H1 (cell line): ENCODE results near the gene PDE9A. TPM values are rescaled to one million over a fixed set of nuclear protein-coding genes. Genes with fewer than 3 reads are reported as not detected.

Experiments used
- BRCA1 ChIP-seq: IDR thresholded peaks from 2 replicates; pipeline ENCODE4 v1.6.1; 2012; ENCODE audit warnings: low read depth, low read length, improper control_type of control experiment
- CHD7 ChIP-seq: fragments of 300-600 bp; sonication (generic); IDR thresholded peaks from 2 replicates; pipeline ENCODE4 v1.7.1; 2012; ENCODE audit warnings: low read length, moderate library complexity, mild to moderate bottlenecking, inconsistent platforms; ENCODE audit not compliant: insufficient replicate concordance
- CREB1 ChIP-seq: IDR thresholded peaks from 2 replicates; pipeline ENCODE4 v1.6.1; 2012; ENCODE audit warnings: inconsistent platforms
- EGR1 ChIP-seq: IDR thresholded peaks from 2 replicates; pipeline ENCODE4 v1.6.1; 2011; ENCODE audit warnings: low read depth, low read length, borderline replicate concordance
- EZH2 ChIP-seq: fragments of 200-600 bp; sonication (generic); IDR thresholded peaks from 2 replicates; pipeline ENCODE4 v1.7.1; 2012; ENCODE audit warnings: low read depth, mild to moderate bottlenecking, moderate library complexity, low read length, inconsistent platforms; ENCODE audit not compliant: severe bottlenecking
- JUND ChIP-seq: IDR thresholded peaks from 2 replicates; pipeline ENCODE4 v1.6.1; 2011; ENCODE audit warnings: mild to moderate bottlenecking, improper control_type of control experiment, low read length
- KDM4A ChIP-seq: IDR thresholded peaks from one replicate; pipeline ENCODE4 v1.7.1; 2012; ENCODE audit warnings: low read depth, mild to moderate bottlenecking, moderate library complexity, low read length, inconsistent platforms; ENCODE audit not compliant: severe bottlenecking
- SIX5 ChIP-seq: IDR thresholded peaks from 2 replicates; pipeline ENCODE4 v1.6.1; 2011; ENCODE audit warnings: mild to moderate bottlenecking, low read depth, low read length
- SRF ChIP-seq: IDR thresholded peaks from 2 replicates; pipeline ENCODE4 v1.6.1; 2011; ENCODE audit warnings: mild to moderate bottlenecking, low read depth, low read length, moderate library complexity
- polyA plus RNA-seq, 7 experiments: library from polyadenylated mRNA; depleted of rRNA in 3 of 7; stranded (reverse) in 5 of 7; unstranded in 2 of 7; fragments of >200 nt in 5 of 7; fragments of 200-250 nt in 2 of 7; gene quantifications; 1 replicate in 5 of 7; 2 replicates in 1 of 7; 4 replicates in 1 of 7; pipeline versions ENCODE4 v1.2.1 to v1.2.3, GENCODE V29; 2011 to 2013; ENCODE audit warnings: missing spikeins in 2 of 7, mixed read lengths in 2 of 7
- total RNA-seq: library from RNA; stranded (reverse); fragmentation: NEBNext Ultra II Directional; extraction: Animal tissue kit (Norgen Biotek cat#: 25700); gene quantifications from 2 replicates; pipeline ENCODE4 v1.2.1, GENCODE V29; 2021

PDE9A gene
- total and polyA plus RNA-seq, 2 of the 8 experiments (the other 6 are each of a cell fraction or from before 2014, with no cell fraction given): 39.2 to 45.9 TPM

- TF ChIP-seq CHD7: no peak
- no peak for TF ChIP-seq JUND
- TF ChIP-seq CREB1: no peak
- no peak for TF ChIP-seq SIX5
- no peak for TF ChIP-seq KDM4A
- TF ChIP-seq EZH2: no peak
- TF ChIP-seq BRCA1: no peak
- no peak for TF ChIP-seq EGR1
- TF ChIP-seq SRF: no peak
Observed at GRCh38 chr21:42616941-42617340, 36.5 kb upstream of the PDE9A start (continued).
